ENCODE results near the gene MAP1LC3B2. TPM values are rescaled to one million over a fixed set of nuclear protein-coding genes. Genes with fewer than 3 reads are reported as not detected.

The MAP1LC3B2 gene
- total and polyA plus RNA-seq, 2 of the 13 experiments (the other 11 are each of a cell fraction or from before 2014, with no cell fraction given), result 0.60 to 2.2 TPM

DNA sequence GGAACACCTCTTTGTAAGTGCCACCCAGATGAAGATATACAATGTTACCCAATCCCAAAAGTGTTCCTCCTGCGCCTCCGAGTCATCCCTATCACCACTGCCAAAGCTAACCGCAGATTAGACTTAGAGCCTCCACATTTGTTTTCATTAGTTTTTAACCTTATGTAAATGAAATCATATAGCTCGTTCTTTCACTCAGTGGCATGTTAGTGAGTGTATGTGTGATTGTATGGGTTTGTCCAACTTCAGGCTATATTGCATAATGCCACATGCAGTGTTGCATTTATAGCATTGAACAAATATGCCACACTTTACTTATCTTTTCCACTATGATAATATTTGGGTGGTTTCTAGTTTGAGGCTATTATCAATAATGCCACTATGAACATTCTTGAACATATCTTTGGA lies 18.0 kb downstream of the MAP1LC3B2 start:
- TF ChIP-seq TOPORS (CRISPR knock-in tag; IDR thresholded peaks at IDR 0.05) (no peak), NFYC (CRISPR knock-in tag; IDR thresholded peaks at IDR 0.05) (no peak)
- CTCF ChIA-PET (ENCODE audit: low intra/inter-chr PET ratio, low total read pairs), result no interaction called here
- 56% methylated on average over 4 of the region's 4 CpGs for WGBS (ENCODE audit: low lambda C conversion rate)

DNA sequence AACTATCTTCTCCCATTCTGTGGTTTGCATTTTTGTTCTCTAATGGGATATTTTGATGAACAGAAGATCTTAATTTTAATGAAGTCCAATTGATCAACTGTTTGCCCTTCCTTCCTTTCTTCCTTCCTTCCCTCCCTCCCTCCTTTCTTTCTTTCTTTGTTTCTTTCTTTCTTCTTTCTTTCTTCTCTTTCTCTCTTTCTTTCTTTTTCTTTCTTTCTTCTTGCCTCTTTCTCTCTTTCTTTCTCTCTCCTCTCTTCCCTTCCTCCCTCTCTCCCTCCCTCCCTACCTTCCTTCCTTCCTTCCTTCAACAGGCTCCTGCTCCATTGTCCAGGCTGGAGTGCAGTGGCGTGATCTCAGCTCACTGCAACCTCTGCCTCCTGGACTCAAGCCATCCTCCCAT lies 18.9 kb downstream of the MAP1LC3B2 start:
- H3K79me2 ChIP-seq (ENCODE audit: insufficient read depth, low read length), result no peaks in the 10 kb centered on the region
- H3K9ac ChIP-seq (ENCODE audit: insufficient read depth, low read depth, low read length), result no peak overlapping the region
- DNase-seq (ENCODE audit: low spot score) (no peak), ATAC-seq (no peak), FAIRE-seq (no peak)
- H3K4me2 ChIP-seq (ENCODE audit: low read depth, low read length), result no peak overlapping the region
- WGBS (ENCODE audit: low lambda C conversion rate), result 10% methylated on average over 1 of the region's 1 CpG
- no peak overlapping the region for H3K27ac ChIP-seq (ENCODE audit: extremely low read length, insufficient read depth, low read length)
- no peak overlapping the region for H3K4me3 ChIP-seq (replicated peaks in 1 of 3; ENCODE audit: insufficient read depth in 1 of 3, low read depth in 2 of 3, low read length in 3 of 3)
- intact Hi-C loops (cut with micrococcal nuclease; ENCODE audit: unreplicated experiment) (no loop called here), in situ Hi-C loops (cut with HindIII; ENCODE audit: extremely low pct_ligation_motif_present, low pct_unique_long_range_greater_than_20kb) (no loop called here)
- H3K9me3 ChIP-seq (ENCODE audit: low read length), result no peaks in the 10 kb centered on the region
- POLR2A ChIA-PET, result no interaction called here
- no peaks in the 10 kb centered on the region for H3K27me3 ChIP-seq (ENCODE audit: control insufficient read depth in 1 of 2, insufficient read depth in 2 of 2, low read length in 2 of 2)
- no TSS peak for BruUV-seq (replicated peaks)
- no peaks in the 10 kb centered on the region for H4K20me1 ChIP-seq (ENCODE audit: insufficient read depth, low read length)
- CTCF ChIA-PET (ENCODE audit: low intra/inter-chr PET ratio, low total read pairs), result no interaction called here
- no peak overlapping the region for H2AFZ ChIP-seq (ENCODE audit: low read length)
- H3K4me1 ChIP-seq (ENCODE audit: insufficient read depth, low read length), result no peaks in the 10 kb centered on the region
- H3K36me3 ChIP-seq (replicated peaks in 1 of 2; ENCODE audit: control insufficient read depth in 1 of 2, insufficient read depth in 2 of 2, low read length in 2 of 2), result no peaks in the 10 kb centered on the region
- no peak for TF ChIP-seq ZNF501 (CRISPR knock-in tag; IDR thresholded peaks at IDR 0.05)
- TF ChIP-seq ONECUT2 (CRISPR knock-in tag; IDR thresholded peaks at IDR 0.05), result no peak
- TF ChIP-seq STAT5B (CRISPR knock-in tag; IDR thresholded peaks at IDR 0.05), result no peak
- TF ChIP-seq, protein P1, sequence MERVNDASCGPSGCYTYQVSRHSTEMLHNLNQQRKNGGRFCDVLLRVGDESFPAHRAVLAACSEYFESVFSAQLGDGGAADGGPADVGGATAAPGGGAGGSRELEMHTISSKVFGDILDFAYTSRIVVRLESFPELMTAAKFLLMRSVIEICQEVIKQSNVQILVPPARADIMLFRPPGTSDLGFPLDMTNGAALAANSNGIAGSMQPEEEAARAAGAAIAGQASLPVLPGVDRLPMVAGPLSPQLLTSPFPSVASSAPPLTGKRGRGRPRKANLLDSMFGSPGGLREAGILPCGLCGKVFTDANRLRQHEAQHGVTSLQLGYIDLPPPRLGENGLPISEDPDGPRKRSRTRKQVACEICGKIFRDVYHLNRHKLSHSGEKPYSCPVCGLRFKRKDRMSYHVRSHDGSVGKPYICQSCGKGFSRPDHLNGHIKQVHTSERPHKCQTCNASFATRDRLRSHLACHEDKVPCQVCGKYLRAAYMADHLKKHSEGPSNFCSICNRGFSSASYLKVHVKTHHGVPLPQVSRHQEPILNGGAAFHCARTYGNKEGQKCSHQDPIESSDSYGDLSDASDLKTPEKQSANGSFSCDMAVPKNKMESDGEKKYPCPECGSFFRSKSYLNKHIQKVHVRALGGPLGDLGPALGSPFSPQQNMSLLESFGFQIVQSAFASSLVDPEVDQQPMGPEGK (CRISPR knock-in tag; IDR thresholded peaks at IDR 0.05), result no peak
- TF ChIP-seq ZNF17 (CRISPR knock-in tag; IDR thresholded peaks at IDR 0.05), result no peak
- no peak for TF ChIP-seq TGIF2 (CRISPR knock-in tag; IDR thresholded peaks at IDR 0.05)
- TF ChIP-seq ZBTB21 (CRISPR knock-in tag; IDR thresholded peaks at IDR 0.05), result no peak
- no peak for TF ChIP-seq GATAD1 (CRISPR knock-in tag; IDR thresholded peaks at IDR 0.05)
- TF ChIP-seq ZNF652 (CRISPR knock-in tag; IDR thresholded peaks at IDR 0.05; ENCODE audit: borderline replicate concordance, low read depth), result no peak
- TF ChIP-seq ZNF660 (CRISPR knock-in tag; IDR thresholded peaks at IDR 0.05; ENCODE audit: borderline replicate concordance, low read depth), result no peak
- TF ChIP-seq PCBP1 (IDR thresholded peaks at IDR 0.05; ENCODE audit: borderline replicate concordance, low read depth, low read length), result no peak
- TF ChIP-seq, protein P2, sequence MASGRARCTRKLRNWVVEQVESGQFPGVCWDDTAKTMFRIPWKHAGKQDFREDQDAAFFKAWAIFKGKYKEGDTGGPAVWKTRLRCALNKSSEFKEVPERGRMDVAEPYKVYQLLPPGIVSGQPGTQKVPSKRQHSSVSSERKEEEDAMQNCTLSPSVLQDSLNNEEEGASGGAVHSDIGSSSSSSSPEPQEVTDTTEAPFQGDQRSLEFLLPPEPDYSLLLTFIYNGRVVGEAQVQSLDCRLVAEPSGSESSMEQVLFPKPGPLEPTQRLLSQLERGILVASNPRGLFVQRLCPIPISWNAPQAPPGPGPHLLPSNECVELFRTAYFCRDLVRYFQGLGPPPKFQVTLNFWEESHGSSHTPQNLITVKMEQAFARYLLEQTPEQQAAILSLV (CRISPR knock-in tag; IDR thresholded peaks at IDR 0.05; ENCODE audit: borderline replicate concordance), result no peak
- TF ChIP-seq HNRNPL (IDR thresholded peaks at IDR 0.05; ENCODE audit: low read depth, low read length), result no peak
- TF ChIP-seq MYC (CRISPR knock-in tag; IDR thresholded peaks at IDR 0.05; ENCODE audit: borderline replicate concordance), result no peak
- no peak for TF ChIP-seq ZNF44 (CRISPR knock-in tag; IDR thresholded peaks at IDR 0.05)
- TF ChIP-seq ATF7-NPFF (CRISPR knock-in tag; IDR thresholded peaks at IDR 0.05; ENCODE audit: low read depth), result no peak
- TF ChIP-seq CCDC6 (CRISPR knock-in tag; IDR thresholded peaks at IDR 0.05), result no peak
- no peak for TF ChIP-seq SMYD3 (CRISPR knock-in tag; IDR thresholded peaks at IDR 0.05)

More for the DNA sequence above, 18.0 kb downstream of the MAP1LC3B2 start:
- no peaks in the 10 kb centered on the region for H3K4me1 ChIP-seq (ENCODE audit: insufficient read depth, low read length)
- H4K20me1 ChIP-seq (ENCODE audit: insufficient read depth, low read length), result no peaks in the 10 kb centered on the region
- H3K79me2 ChIP-seq (ENCODE audit: insufficient read depth, low read length), result no peaks in the 10 kb centered on the region
- no peak overlapping the region for H2AFZ ChIP-seq (ENCODE audit: low read length)
- no peak for ATAC-seq
- no peaks in the 10 kb centered on the region for H3K27me3 ChIP-seq (ENCODE audit: control insufficient read depth in 1 of 2, insufficient read depth in 2 of 2, low read length in 2 of 2)
- no peaks in the 10 kb centered on the region for H3K36me3 ChIP-seq (replicated peaks in 1 of 2; ENCODE audit: control insufficient read depth in 1 of 2, insufficient read depth in 2 of 2, low read length in 2 of 2)
- H3K4me2 ChIP-seq (ENCODE audit: low read depth, low read length), result no peak overlapping the region
- no peaks in the 10 kb centered on the region for H3K9me3 ChIP-seq (ENCODE audit: low read length)
- no peak overlapping the region for H3K4me3 ChIP-seq (replicated peaks in 1 of 3; ENCODE audit: insufficient read depth in 1 of 3, low read depth in 2 of 3, low read length in 3 of 3)
- no TSS peak for BruUV-seq (replicated peaks)
- no peak overlapping the region for H3K9ac ChIP-seq (ENCODE audit: insufficient read depth, low read depth, low read length)
- in situ Hi-C loops (cut with HindIII; ENCODE audit: extremely low pct_ligation_motif_present, low pct_unique_long_range_greater_than_20kb) (no loop called here), intact Hi-C loops (cut with micrococcal nuclease; ENCODE audit: unreplicated experiment) (no loop called here)
- POLR2A ChIA-PET, result no interaction called here
- DNase-seq (ENCODE audit: low spot score), result no peak
- FAIRE-seq, result no peak
- H3K27ac ChIP-seq (ENCODE audit: extremely low read length, insufficient read depth, low read length), result no peak overlapping the region
